BLaER1 treated with 17β-estradiol and CSF1 and Interleukin-3, amounts not matched to agents 10 nM and 100 nM (cell line): Measurements from ENCODE around the gene CNOT4.
"Not testable (repeated sequence)": the region's sequence is repeated elsewhere in the genome, so short reads cannot be mapped to it uniquely, and the experiment has no call there.

Experiments
- H3K27ac ChIP-seq, 11 experiments: shearing (Covaris generic); formaldehyde crosslinking; 2 replicates each; pipeline ENCODE4 v1.8.1; 2022
- H3K27me3 ChIP-seq, 11 experiments: shearing (Covaris generic); formaldehyde crosslinking; 2 replicates each; pipeline ENCODE4 v1.8.1; 2022
- H3K36me3 ChIP-seq, 11 experiments: shearing (Covaris generic); formaldehyde crosslinking; 2 replicates each; pipeline ENCODE4 v1.8.1; 2022
- H3K4me1 ChIP-seq, 10 experiments: shearing (Covaris generic); formaldehyde crosslinking; 2 replicates each; pipeline ENCODE4 v1.8.1; 2022
- H3K4me2 ChIP-seq, 11 experiments: shearing (Covaris generic); formaldehyde crosslinking; 2 replicates each; pipeline ENCODE4 v1.8.1; 2022
- H3K4me3 ChIP-seq, 10 experiments: shearing (Covaris generic); formaldehyde crosslinking; 2 replicates each; pipeline ENCODE4 v1.8.1; 2022
- H3K9ac ChIP-seq, 11 experiments: shearing (Covaris generic); formaldehyde crosslinking; 2 replicates each; pipeline ENCODE4 v1.8.1; 2022
- H3K9me3 ChIP-seq, 11 experiments: shearing (Covaris generic); formaldehyde crosslinking; replicated peaks in 1 of 11; 2 replicates each; pipeline ENCODE4 v1.8.1; 2022
- H4K20me1 ChIP-seq, 11 experiments: shearing (Covaris generic); formaldehyde crosslinking; 2 replicates each; pipeline ENCODE4 v1.8.1; 2022
- Cebpa-rat ChIP-seq, 11 experiments: shearing (Covaris generic); IDR thresholded peaks; 2 replicates each; pipeline ENCODE4 v1.8.1; 2022

The CNOT4 gene

GRCh38 chr7:135322571-135323340 is 187.1 kb downstream of the CNOT4 start:
- TF ChIP-seq Cebpa-rat (IDR thresholded peaks at IDR 0.05) = no peak
- no peak overlapping the region for H3K4me3 ChIP-seq
- H4K20me1 ChIP-seq = no peaks in the 10 kb centered on the region
- H3K4me1 ChIP-seq = peaks cover 0 to 7% (median 0%) of the 10 kb centered on the region in 10 experiments; a peak in 1 of 20 replicates
- no peaks in the 10 kb centered on the region for H3K27me3 ChIP-seq
- H3K4me2 ChIP-seq = no peak overlapping the region
- no peak overlapping the region for H3K27ac ChIP-seq
- no peaks in the 10 kb centered on the region for H3K9me3 ChIP-seq
- no peak overlapping the region for H3K9ac ChIP-seq
- H3K36me3 ChIP-seq = no peaks in the 10 kb centered on the region

GRCh38 chr7:135321556-135321955 is 188.3 kb downstream of the CNOT4 start:
- no peaks in the 10 kb centered on the region for H3K36me3 ChIP-seq
- H3K27ac ChIP-seq = no peak overlapping the region
- H3K4me1 ChIP-seq = peaks cover 0 to 7% (median 0%) of the 10 kb centered on the region in 10 experiments; a peak in 1 of 20 replicates
- no peak overlapping the region for H3K9ac ChIP-seq
- TF ChIP-seq Cebpa-rat (IDR thresholded peaks at IDR 0.05) = no peak
- no peaks in the 10 kb centered on the region for H4K20me1 ChIP-seq
- no peaks in the 10 kb centered on the region for H3K27me3 ChIP-seq
- H3K4me2 ChIP-seq = no peak overlapping the region
- no peak overlapping the region for H3K4me3 ChIP-seq
- no peaks in the 10 kb centered on the region for H3K9me3 ChIP-seq

GRCh38 chr7:135320953-135321352 is 188.9 kb downstream of the CNOT4 start:
- not testable (repeated sequence) for H3K9me3 ChIP-seq, H3K4me3 ChIP-seq, H4K20me1 ChIP-seq, H3K27me3 ChIP-seq, H3K27ac ChIP-seq, H3K4me1 ChIP-seq, H3K4me2 ChIP-seq, H3K9ac ChIP-seq, H3K36me3 ChIP-seq

- H4K20me1 ChIP-seq = no peaks in the 10 kb centered on the region
- no peak overlapping the region for H3K4me3 ChIP-seq
- H3K4me2 ChIP-seq = no peak overlapping the region
- H3K9me3 ChIP-seq = no peaks in the 10 kb centered on the region
- no peak overlapping the region for H3K9ac ChIP-seq
- H3K27ac ChIP-seq = no peak overlapping the region
- no peak for TF ChIP-seq Cebpa-rat (IDR thresholded peaks at IDR 0.05)
- H3K36me3 ChIP-seq = no peaks in the 10 kb centered on the region
- peaks cover 0 to 7% (median 0%) of the 10 kb centered on the region in 10 experiments; a peak in 1 of 20 replicates for H3K4me1 ChIP-seq
- H3K27me3 ChIP-seq = no peaks in the 10 kb centered on the region
Measured at GRCh38 chr7:135320268-135320667, 189.6 kb downstream of the CNOT4 start.

GRCh38 chr7:135317676-135318325 is 192.1 kb downstream of the CNOT4 start:
- no peak for TF ChIP-seq Cebpa-rat (IDR thresholded peaks at IDR 0.05)
- H3K9ac ChIP-seq = no peak overlapping the region
- H3K4me2 ChIP-seq = no peak overlapping the region
- H4K20me1 ChIP-seq = no peaks in the 10 kb centered on the region
- no peak overlapping the region for H3K27ac ChIP-seq
- no peaks in the 10 kb centered on the region for H3K36me3 ChIP-seq
- H3K9me3 ChIP-seq = no peaks in the 10 kb centered on the region
- H3K4me1 ChIP-seq = peaks cover 0 to 7% (median 0%) of the 10 kb centered on the region in 10 experiments; a peak in 1 of 20 replicates
- H3K27me3 ChIP-seq = no peaks in the 10 kb centered on the region
- no peak overlapping the region for H3K4me3 ChIP-seq

- Histone ChIP-seq H3K4me2 (no peak overlapping the region), H4K20me1 (no peaks in the 10 kb centered on the region), H3K27ac (no peak overlapping the region), H3K9me3 (no peaks in the 10 kb centered on the region), H3K36me3 (no peaks in the 10 kb centered on the region), H3K4me1 (peaks cover 0 to 6% (median 0%) of the 10 kb centered on the region in 10 experiments; a peak in 1 of 20 replicates), H3K27me3 (no peaks in the 10 kb centered on the region), H3K4me3 (no peak overlapping the region), H3K9ac (no peak overlapping the region)
- no peak for TF ChIP-seq Cebpa-rat (IDR thresholded peaks at IDR 0.05)
Measured at GRCh38 chr7:135316648-135317313, 193.1 kb downstream of the CNOT4 start.

- Histone ChIP-seq H4K20me1 (no peaks in the 10 kb centered on the region), H3K36me3 (no peaks in the 10 kb centered on the region), H3K27ac (no peak overlapping the region), H3K4me2 (no peak overlapping the region), H3K27me3 (no peaks in the 10 kb centered on the region), H3K9me3 (no peaks in the 10 kb centered on the region; a peak in 1 of 22 replicates), H3K9ac (no peak overlapping the region), H3K4me1 (no peaks in the 10 kb centered on the region), H3K4me3 (no peak overlapping the region)
- no peak for TF ChIP-seq Cebpa-rat (IDR thresholded peaks at IDR 0.05)
Measured at GRCh38 chr7:135313971-135314370, 195.9 kb downstream of the CNOT4 start.
